ENCODE data around the gene SLCO2B1. TPM values are rescaled to one million over a fixed set of nuclear protein-coding genes. Genes with fewer than 3 reads are reported as not detected.

Gene SLCO2B1
- polyA plus RNA-seq, 1 donor: 17.5 TPM

Other genes starting within 250 kb of the SLCO2B1 start
- 5.6 TPM for gene XRRA1, start 202.0 kb upstream of the SLCO2B1 start, polyA plus RNA-seq (ENCODE audit: insufficient read length)
- 82.8 TPM for gene SPCS2, start 201.8 kb upstream of the SLCO2B1 start, polyA plus RNA-seq (ENCODE audit: insufficient read length)
- gene NEU3, start 162.2 kb upstream of the SLCO2B1 start, polyA plus RNA-seq (ENCODE audit: insufficient read length): 21.2 TPM
- 0.06 TPM for gene OR2AT4, start 54.2 kb upstream of the SLCO2B1 start, polyA plus RNA-seq (ENCODE audit: insufficient read length)
- gene TPBGL, start 89.7 kb downstream of the SLCO2B1 start, polyA plus RNA-seq (ENCODE audit: insufficient read length): 0.30 TPM
- 20.6 TPM for gene ARRB1, start 200.6 kb downstream of the SLCO2B1 start, polyA plus RNA-seq (ENCODE audit: insufficient read length)
- 3,361 TPM for gene RPS3, start 248.4 kb downstream of the SLCO2B1 start, polyA plus RNA-seq (ENCODE audit: insufficient read length)

All from hindlimb muscle (tissue), 1 donor.